Stomach (tissue), 9 donors: ENCODE results near the gene SLC1A2. TPM values are rescaled to one million over a fixed set of nuclear protein-coding genes. Genes with fewer than 3 reads are reported as not detected.

ENCODE experiments used
- DNase-seq, 2 donors: peaks; one replicate each; pipeline versions ENCODE4 v3.0.0 to v3.0.0-alpha.2; 2013 to 2019
- H3K27ac ChIP-seq, 5 donors: fragments of 200-600 bp in 4 of 5; sonication (generic) in 4 of 5; one replicate each; pipeline ENCODE4 v1.5.1; 2013 to 2019; ENCODE audit warnings: mild to moderate bottlenecking in 1 of 5, moderate library complexity in 1 of 5
- H3K27me3 ChIP-seq, 3 donors: fragments of 200-600 bp; sonication (generic); one replicate each; pipeline ENCODE4 v1.5.1; 2017 to 2019; ENCODE audit warnings: mixed run types in 1 of 3
- H3K36me3 ChIP-seq, 4 donors: fragments of 200-600 bp; sonication (generic); 1 replicate in 3 of 4; 2 replicates in 1 of 4; pipeline ENCODE4 v1.5.1; 2016 to 2019
- H3K4me1 ChIP-seq, 4 donors: fragments of 200-600 bp; sonication (generic); one replicate each; pipeline ENCODE4 v1.5.1; 2016 to 2019
- H3K4me3 ChIP-seq, 4 donors: fragments of 200-600 bp; sonication (generic) in 3 of 4; one replicate each; pipeline ENCODE4 v1.5.1; 2016 to 2019; ENCODE audit warnings: mild to moderate bottlenecking in 1 of 4
- H3K9me3 ChIP-seq, 4 donors: fragments of 200-600 bp; sonication (generic); one replicate each; pipeline ENCODE4 v1.5.1; 2016 to 2019
- EP300 ChIP-seq: sonication (generic); formaldehyde crosslinking; IDR thresholded peaks from one replicate; pipeline ENCODE4 v1.6.1; 2017; ENCODE audit warnings: antibody characterized with exemption
- POLR2A ChIP-seq, 4 donors: fragments of 450-650 bp; IDR thresholded peaks; one replicate each; pipeline ENCODE4 v1.6.1; 2016; ENCODE audit warnings: antibody characterized with exemption in 4 of 4, control low read depth in 2 of 4, mild to moderate bottlenecking in 1 of 4, moderate library complexity in 1 of 4
- POLR2AphosphoS5 ChIP-seq, 3 donors: sonication (generic); formaldehyde crosslinking; IDR thresholded peaks; one replicate each; pipeline ENCODE4 v1.6.1; 2016; ENCODE audit warnings: antibody characterized with exemption in 3 of 3
- WGBS, 5 donors: extraction: QIAGEN DNeasy Blood & Tissue Kit in 3 of 5; methylation state at CpG; one replicate each; pipeline versions ENCODE4 v1.1.5 to v1.1.7; 2013 to 2018; 5-methylcytosine and 5-hydroxymethylcytosine counted together
- intact Hi-C: fragments of 100-400 bp; cut with DNase I; formaldehyde crosslinking; loops from one replicate; pipeline ENCODE4 v1.15.1; 2023; ENCODE audit warnings: low total_unique reads
- polyA plus RNA-seq, 3 donors: library from polyadenylated mRNA; stranded (reverse); fragments of 200-250 nt; gene quantifications; one replicate each; pipeline ENCODE4 v1.2.3, GENCODE V29; 2013
- total RNA-seq, 5 donors: library from RNA; depleted of rRNA; stranded (reverse); fragments of >200 nt; gene quantifications; one replicate each; pipeline versions ENCODE4 v1.1.0 to v1.2.3, GENCODE V29; 2014 to 2016
- TF ChIP-seq, protein P1 (sequence below), 7 experiments: fragments of 450-650 bp in 4 of 7; fragments of 200-600 bp in 3 of 7; sonication (generic) in 3 of 7; IDR thresholded peaks; one replicate each; pipeline ENCODE4 v1.5.1; 2016 to 2019; ENCODE audit warnings: antibody characterized with exemption in 7 of 7, control low read depth in 2 of 7, mild to moderate bottlenecking in 1 of 7
- donor health status: healthy with polysubstance abuse.
- donor health status: Bipolar disorder and iron deficiency.
- donor health status: healthy.

The SLC1A2 gene
- total and polyA plus RNA-seq, 8 donors, result 1.3 to 13.4 (median 3.2) TPM; not detected in 1

- DNase-seq, result peak; percentile 16 to 53
- H3K27me3 ChIP-seq, result no peaks in the 10 kb centered on the region
- peak overlapping the region in 2 of 5 donors; percentile 1 to 2 for H3K27ac ChIP-seq
- intact Hi-C loops, result no loop called here
- 39 to 50% (median 47%) methylated on average over 3 of the region's 3 CpGs for WGBS, 5 donors
- peaks cover 0 to 14% (median 3%) of the 10 kb centered on the region in 4 donors for H3K4me1 ChIP-seq
- no peak overlapping the region for H3K4me3 ChIP-seq
- TF ChIP-seq POLR2AphosphoS5 (IDR thresholded peaks at IDR 0.05), result no peak
- TF ChIP-seq EP300, result no peak
- TF ChIP-seq POLR2A (IDR thresholded peaks at IDR 0.05), result no peak
- TF ChIP-seq, protein P1, sequence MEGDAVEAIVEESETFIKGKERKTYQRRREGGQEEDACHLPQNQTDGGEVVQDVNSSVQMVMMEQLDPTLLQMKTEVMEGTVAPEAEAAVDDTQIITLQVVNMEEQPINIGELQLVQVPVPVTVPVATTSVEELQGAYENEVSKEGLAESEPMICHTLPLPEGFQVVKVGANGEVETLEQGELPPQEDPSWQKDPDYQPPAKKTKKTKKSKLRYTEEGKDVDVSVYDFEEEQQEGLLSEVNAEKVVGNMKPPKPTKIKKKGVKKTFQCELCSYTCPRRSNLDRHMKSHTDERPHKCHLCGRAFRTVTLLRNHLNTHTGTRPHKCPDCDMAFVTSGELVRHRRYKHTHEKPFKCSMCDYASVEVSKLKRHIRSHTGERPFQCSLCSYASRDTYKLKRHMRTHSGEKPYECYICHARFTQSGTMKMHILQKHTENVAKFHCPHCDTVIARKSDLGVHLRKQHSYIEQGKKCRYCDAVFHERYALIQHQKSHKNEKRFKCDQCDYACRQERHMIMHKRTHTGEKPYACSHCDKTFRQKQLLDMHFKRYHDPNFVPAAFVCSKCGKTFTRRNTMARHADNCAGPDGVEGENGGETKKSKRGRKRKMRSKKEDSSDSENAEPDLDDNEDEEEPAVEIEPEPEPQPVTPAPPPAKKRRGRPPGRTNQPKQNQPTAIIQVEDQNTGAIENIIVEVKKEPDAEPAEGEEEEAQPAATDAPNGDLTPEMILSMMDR (IDR thresholded peaks at IDR 0.05), result no peak
- no peaks in the 10 kb centered on the region for H3K9me3 ChIP-seq
- H3K36me3 ChIP-seq, result no peaks in the 10 kb centered on the region
These were observed 67.1 kb downstream of the SLC1A2 start for GRCh38 chr11:35352077-35352888.

- Histone ChIP-seq H3K36me3 (no peaks in the 10 kb centered on the region), H3K4me1 (peaks cover 0 to 14% (median 3%) of the 10 kb centered on the region in 4 donors), H3K4me3 (no peak overlapping the region), H3K27me3 (no peaks in the 10 kb centered on the region), H3K9me3 (no peaks in the 10 kb centered on the region), H3K27ac (no peak overlapping the region)
- WGBS, 5 donors, result 95 to 98% (median 97%) methylated on average over 4 of the region's 4 CpGs
- no peak for TF ChIP-seq POLR2A (IDR thresholded peaks at IDR 0.05)
- TF ChIP-seq POLR2AphosphoS5 (IDR thresholded peaks at IDR 0.05), result no peak
- TF ChIP-seq, protein P1 (IDR thresholded peaks at IDR 0.05), result no peak
- TF ChIP-seq EP300, result no peak
- intact Hi-C loops, result no loop called here
- no peak for DNase-seq
These were observed 69.5 kb downstream of the SLC1A2 start for GRCh38 chr11:35349897-35350296.

DNA sequence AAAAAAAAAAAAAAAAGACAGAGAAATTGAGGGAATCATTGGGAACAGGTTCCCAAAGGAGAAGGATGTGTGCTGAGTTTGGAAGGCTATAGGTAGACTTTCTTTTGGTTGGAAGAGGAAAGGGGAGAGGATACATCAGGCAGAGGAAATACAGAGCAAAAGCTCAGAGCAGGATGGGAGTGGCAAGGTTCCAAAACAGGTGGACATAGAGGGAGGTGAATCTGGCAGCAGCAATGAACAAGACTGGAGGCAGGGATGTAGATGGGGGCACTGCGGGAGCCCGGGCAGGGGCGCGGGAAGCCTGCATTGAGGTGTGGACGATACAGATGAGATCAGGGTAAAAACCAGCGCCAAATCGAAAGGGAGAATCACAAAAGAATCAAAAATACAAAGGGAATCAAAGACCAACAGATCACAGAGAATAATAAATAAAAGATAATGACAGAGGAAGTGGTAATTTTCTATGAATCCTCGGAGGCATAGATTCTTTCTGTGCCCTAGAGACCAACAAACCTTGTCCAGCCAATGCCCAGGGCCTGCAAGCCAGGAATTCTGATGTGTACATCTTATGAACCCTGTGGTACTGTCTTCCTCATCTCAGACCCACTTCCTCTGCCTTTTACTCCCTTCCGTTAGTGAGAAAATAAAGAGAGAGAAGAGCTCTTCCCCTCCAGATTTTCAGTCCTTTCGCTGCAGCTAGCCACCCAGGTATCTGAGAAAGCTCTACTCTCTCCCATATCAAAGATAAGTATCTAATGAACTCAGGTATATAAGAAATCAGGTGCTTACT lies 70.3 kb downstream of the SLC1A2 start:
- H3K4me1 ChIP-seq, result peaks cover 0 to 14% (median 3%) of the 10 kb centered on the region in 4 donors
- no peak overlapping the region for H3K4me3 ChIP-seq
- H3K36me3 ChIP-seq, result no peaks in the 10 kb centered on the region
- TF ChIP-seq POLR2AphosphoS5 (IDR thresholded peaks at IDR 0.05), result no peak
- TF ChIP-seq EP300, result no peak
- TF ChIP-seq POLR2A (IDR thresholded peaks at IDR 0.05), result no peak
- TF ChIP-seq, protein P1 (IDR thresholded peaks at IDR 0.05), result no peak
- no peak for DNase-seq
- H3K27ac ChIP-seq, result no peak overlapping the region
- intact Hi-C loops, result no loop called here
- 86 to 91% (median 90%) methylated on average over 10 of the region's 10 CpGs for WGBS, 5 donors
- no peaks in the 10 kb centered on the region for H3K9me3 ChIP-seq
- H3K27me3 ChIP-seq, result no peaks in the 10 kb centered on the region

GRCh38 chr11:35347921-35348331 lies 71.4 kb downstream of the SLC1A2 start:
- Histone ChIP-seq H3K4me3 (no peak overlapping the region), H3K27ac (peak overlapping the region in 1 of 5 donors; percentile 1), H3K4me1 (peaks cover 0 to 14% (median 3%) of the 10 kb centered on the region in 4 donors), H3K9me3 (no peaks in the 10 kb centered on the region), H3K27me3 (no peaks in the 10 kb centered on the region), H3K36me3 (no peaks in the 10 kb centered on the region)
- no peak for DNase-seq
- intact Hi-C loops, result no loop called here
- TF ChIP-seq, protein P1 (IDR thresholded peaks at IDR 0.05), result no peak
- TF ChIP-seq EP300 (no peak), POLR2AphosphoS5 (IDR thresholded peaks at IDR 0.05) (no peak), POLR2A (IDR thresholded peaks at IDR 0.05) (no peak)
- WGBS, 5 donors, result 79 to 100% (median 98%) methylated on average over 1 of the region's 1 CpG
